GM18502 (cell line): ENCODE results near the gene SLC22A3.

Experiments
- ATAC-seq: cut with Tn5 transposase; IDR thresholded peaks from one replicate; pipeline ENCODE4 v1.9.1; 2021; ENCODE audit warnings: mild to moderate bottlenecking; ENCODE audit not compliant: unreplicated experiment, poor library complexity

SLC22A3 gene

DNA sequence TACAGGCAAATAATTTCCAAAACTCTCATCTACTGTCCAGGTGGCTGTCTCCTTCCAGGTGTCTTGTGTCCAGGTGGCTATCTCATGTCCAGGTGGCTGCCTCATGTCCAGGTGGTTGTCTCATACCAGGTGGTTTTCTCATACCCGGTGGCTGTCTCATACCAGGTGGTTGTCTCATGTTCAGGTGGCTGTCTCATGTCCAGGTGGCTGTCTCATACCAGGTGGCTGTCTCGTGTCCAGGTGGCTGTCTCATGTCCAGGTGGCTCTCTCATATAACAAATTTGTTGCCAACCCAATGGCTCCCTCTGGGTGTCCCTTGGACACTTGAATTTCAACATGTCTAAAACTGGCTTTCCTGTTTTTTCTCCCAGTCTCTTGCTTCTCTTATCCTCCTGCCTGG lies 14.3 kb upstream of the SLC22A3 start:
- ATAC-seq, result no peak

DNA sequence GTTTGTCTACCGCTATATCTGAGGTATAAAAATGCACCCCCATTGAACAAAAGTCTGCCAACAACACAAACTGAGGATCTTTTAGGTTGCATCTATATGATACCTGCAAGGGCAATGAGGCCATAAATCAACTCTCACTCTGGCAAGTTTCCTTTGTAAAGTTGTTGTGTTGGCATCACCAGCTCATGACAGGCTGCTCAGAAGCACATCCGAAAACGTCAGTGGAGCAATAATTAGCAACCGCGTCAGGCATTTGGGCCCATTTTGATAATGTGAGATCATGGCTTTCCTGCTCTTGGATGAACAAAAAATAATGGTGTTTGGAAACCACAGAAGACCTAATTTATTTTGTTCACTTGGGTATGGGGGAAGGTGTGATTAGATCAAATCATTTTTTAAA lies 12.0 kb upstream of the SLC22A3 start:
- ATAC-seq, result no peak

DNA sequence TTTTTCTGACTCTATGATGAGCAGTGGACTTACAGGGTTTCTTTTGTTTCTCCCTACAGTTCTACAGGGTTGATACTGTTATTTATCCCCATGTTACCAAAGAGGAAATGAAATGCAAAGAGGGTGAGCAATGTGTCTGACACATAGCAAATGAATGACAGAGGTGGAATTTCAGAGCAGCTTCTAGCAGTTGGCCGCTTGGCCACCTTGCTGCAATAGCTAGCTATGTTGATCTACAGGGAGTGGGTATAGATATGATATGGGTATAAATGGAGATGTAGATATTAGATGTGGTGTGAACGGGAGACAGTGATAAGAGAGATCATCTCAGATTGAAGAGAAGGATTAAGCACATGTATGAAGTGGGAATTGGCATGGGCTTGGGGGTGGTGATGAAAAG lies 10.9 kb upstream of the SLC22A3 start:
- ATAC-seq, result no peak

DNA sequence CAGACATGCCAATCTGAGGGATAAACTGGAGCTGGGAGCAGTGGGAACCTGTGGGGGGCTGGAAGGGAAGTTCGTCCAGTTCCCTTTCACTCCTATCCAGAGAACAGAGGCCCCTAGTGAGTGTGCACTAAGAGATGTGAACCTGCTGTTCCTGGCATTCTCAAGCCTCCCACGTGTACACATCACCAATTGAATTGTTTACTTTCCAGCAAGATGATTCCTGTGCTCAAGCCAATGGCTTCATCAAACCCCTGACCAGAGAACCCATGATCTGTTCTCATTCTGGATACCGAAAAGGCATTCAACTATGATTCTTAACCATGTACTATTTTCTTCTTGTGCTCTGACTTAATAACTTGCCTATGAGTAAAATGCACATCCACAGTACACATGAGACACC lies 10.2 kb upstream of the SLC22A3 start:
- ATAC-seq, result no peak

DNA sequence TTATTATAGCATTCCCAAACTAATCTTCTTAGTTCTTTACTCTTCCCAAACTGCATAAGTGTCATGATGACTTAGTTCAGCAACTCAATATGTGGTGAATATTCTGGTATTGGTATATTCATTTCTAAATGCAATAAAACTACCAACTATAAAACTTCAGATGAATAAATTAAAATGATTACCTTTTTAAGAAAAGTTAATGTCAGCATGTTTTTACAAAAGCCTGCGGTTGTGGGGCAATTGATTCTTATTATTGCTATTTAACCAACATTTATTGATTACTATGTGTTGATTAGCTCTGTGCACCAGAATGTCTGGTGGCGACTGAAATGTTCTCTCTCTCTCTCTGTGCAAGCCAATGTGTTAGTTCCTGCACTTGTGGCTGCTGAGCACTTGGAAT lies 5.0 kb upstream of the SLC22A3 start:
- no peak for ATAC-seq

DNA sequence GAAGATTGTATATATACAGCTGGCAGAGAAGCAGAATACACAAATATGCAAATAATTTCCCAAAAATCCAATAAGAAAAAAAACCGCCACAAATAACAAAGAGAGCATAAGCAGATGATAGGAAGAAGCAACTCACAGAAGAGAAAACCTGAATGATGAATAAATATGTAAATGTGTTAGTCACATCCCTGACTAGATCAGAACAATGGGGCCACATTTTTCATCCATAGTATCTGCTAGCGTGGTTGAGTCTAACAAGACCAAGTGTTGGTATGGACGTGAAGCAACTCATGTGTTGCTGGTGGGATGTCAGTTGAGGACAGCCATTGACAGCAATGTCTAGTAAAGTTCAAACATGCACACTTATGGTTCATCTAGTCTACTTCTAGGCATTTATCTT lies 3.9 kb upstream of the SLC22A3 start:
- no peak for ATAC-seq

DNA sequence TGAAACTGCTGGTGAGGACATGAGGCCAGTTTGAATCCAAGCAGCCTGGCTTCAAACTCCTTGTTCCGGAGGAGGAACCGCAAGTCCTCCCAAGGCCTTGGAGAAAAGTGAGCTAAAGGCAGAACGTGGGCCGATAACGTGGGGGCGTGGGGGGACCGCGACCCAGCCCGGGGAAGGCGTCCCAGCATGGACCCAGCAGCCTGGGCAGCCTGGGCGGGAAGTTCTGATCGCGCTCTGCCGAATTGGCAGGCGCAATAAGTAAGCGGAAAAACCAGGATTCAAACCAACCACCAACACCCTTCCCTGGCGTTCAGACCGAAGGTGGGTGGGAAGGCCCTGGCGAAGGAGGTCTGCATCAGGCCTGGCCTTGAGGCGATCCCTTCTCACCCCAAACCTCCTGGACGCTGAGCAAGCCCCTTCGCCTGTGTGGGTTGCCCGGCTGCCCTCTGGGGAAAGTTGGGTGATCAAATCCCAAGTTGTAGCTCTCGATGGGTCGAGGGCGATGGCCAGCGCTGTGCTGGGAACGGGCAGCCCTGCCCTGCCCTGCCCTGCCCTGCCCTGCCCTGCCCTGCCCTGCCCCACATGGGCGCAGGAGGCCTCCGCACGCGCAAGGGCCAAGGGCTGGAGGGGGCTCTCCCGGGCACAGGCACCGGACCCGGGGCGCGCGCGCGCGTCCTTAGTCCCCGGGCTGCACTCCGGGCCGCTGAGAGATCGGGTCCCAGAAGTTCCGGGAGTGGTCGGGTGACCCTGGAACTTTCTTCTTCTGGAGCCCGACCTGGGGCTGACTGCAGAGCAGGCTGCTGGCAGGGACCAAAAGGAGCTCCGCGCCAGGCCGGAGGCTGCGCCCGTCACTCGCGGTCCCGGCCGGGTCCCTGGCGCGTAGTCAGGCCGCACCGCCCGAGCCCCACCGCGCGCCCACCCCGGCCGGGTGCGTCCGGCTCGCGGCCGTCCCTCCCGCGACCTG lies 637 bp upstream of the SLC22A3 start:
- ATAC-seq, result no peak

DNA sequence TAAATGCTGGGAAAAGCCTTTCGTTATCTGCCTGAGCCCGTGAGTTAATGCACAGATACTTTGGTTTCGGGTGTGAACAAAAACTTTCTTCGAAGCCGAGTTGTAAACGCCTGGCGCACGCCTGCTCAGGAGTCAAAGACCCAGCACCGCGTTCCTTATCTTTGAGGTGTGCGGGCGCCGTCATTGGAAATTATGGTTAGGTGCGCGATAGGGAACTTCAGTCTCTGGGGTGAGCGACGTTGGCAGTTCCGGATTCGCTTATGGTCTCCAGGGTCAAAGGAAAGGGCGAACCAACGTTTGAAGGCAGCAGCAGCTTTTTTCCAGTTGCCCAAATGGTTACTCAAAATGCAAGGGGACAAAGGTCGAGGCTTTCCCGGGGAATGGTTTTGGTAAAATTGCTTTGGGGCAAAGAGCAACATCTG lies 853 bp downstream of the SLC22A3 start:
- no peak for ATAC-seq

DNA sequence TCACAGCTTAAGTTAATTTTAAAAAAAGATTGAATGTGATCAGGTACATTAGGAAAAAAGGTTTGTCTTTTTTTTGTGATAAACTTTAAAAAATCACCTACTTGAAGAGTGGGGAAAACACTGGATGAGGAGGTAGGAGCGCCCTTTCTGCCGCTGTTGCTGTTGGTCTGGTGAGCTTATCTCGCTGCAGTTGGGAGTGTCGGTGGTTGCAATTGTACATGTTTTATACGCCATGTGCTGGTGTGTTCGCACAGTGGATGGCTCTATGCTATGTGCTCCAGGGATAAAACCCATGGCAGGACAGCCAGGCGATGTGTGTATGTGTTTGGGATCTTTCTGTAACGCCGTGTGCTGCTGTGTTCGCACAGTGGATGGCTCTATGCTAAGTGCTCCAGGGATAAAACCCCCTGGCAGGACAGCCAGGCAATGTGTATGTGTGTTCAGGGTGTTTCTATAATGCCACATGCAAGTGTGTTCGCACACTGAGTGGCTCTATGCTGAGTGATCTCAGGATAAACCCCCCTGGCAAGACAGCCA lies 1.7 kb downstream of the SLC22A3 start:
- ATAC-seq, result no peak

DNA sequence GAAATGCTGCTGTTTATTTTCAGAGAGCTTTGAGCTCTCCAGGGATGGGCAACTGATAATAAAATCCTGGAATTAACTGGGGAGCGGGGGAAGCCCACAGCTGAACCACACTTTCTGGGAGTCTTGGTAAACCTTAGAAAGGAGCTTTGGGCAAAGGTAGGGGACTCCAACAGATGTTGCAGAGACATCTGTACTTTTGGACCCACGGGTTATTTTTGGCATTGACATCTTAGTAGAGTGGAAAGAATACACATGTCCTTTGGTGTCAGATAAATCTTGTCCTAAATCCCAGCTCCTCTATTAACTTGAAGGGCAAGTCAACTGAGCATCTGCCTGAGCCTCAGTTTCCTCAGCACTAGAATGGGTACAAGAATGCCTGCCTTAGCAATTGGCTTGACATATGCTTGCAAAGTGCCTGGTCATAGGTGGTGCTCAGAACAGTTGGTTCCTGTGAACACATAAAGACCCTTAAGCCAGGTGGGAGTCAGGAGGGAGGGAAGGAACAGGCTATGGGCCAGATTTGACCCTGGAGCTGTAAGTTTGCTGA lies 5.8 kb downstream of the SLC22A3 start:
- no peak for ATAC-seq

DNA sequence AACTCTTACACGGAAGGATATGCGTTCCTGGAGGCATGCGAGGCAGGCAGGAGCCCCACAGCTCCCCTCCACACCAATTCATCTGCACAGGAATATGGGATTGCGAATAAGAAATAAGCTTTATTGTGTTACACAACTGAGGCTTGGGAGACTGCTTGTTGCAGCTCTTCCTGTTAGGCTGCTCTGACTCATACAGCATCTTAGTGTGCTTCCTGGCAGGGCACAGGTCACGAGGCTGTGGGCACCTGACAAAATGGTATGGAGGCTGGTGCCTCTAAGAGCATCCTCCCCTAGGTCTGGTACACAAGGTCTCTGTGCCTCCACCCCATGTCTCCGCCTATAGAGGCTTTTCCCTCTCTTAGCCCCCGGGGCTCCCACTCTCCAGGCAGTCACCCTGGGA lies 6.8 kb downstream of the SLC22A3 start:
- ATAC-seq, result no peak

DNA sequence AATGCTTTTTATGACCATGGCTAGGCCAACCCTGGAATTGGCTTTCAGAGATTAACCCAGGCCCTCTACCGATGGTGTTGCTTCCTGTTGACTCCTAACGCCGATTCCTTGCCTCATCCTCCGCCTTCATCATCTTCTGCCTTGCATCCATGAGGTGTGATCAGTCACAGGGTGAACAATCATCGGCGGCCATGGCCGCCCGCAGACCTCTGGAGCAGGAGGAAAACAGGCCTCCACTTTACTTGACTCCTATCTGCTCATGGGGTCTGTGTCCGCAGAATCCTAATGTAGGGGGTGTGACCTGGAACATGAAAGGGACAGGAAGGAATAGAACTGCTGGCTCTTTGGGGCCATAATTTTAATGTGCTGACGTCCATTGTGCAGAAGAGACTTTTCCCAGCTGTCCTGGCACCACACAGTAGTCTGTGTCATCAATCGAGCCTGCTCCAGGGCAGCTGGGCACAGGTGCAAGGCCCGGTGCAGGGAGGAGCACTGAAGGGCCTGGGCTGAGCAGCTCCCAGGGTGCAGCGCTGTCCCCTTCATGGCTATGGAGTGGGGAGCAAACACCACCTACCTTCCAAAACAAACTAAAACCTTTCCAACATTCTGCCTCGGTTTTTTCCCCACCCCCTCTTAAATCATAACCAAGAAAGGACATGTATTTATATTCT lies 8.0 kb downstream of the SLC22A3 start:
- no peak for ATAC-seq

DNA sequence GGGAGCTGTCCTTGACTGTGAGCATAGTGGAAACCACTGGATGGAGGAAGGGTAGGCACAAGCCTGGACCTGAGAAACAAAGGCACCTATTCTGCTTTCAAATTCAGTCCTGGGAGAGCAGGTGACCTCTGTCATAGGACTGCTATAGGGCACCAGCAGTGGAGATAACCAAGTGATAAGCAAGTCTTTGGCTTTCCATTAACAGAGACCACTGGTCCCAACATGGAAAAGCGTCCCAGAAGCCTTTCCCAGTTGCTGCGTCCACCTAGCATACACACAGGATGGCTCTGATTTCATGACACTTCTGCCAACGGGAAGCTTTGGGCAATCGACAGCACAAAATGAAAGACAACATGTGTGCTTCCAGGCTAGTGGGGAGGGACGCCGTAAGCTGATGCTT lies 8.9 kb downstream of the SLC22A3 start:
- ATAC-seq, result no peak

DNA sequence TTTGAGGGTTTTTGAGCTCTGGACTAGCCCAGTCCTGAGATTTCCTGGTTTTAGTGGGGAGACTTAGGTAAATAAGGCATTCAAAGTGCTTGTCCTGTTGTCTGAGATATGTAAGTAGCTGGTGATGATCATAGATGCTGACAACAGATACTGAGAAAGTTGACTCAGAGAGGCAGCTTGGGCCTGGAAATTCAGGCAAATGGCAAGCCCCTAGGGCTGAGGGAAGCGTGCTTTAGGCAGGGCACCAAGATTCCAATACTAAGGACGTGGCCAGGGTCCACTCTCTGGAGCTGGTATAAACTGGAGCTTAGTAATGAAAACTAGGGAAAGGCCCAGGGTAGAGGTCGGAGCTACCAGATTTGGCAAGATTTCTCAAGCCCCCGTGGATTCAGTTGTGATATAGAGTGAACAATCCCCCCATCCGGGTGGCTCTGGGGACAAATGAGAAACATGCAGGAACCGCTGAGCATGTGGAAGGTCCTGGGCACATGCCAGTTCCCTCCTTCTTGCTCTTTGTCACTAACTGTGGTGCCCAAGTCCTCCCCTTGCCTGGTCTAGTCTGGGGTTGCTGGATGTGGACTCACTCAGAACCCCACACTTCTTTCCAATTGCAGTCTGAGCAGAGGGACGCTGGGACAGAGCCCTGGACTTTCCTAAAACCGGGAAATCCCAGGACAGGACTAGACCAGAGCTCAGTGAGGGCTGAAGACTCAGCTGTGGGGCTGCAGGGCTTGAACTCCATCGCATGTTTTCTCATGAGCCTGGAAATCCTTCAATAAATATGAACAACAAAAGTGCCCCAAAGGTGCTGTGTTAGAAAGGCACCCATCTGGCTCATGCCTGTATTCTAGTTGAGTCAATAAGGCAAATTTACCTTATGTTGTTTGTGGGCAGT lies 10.3 kb downstream of the SLC22A3 start:
- no peak for ATAC-seq

DNA sequence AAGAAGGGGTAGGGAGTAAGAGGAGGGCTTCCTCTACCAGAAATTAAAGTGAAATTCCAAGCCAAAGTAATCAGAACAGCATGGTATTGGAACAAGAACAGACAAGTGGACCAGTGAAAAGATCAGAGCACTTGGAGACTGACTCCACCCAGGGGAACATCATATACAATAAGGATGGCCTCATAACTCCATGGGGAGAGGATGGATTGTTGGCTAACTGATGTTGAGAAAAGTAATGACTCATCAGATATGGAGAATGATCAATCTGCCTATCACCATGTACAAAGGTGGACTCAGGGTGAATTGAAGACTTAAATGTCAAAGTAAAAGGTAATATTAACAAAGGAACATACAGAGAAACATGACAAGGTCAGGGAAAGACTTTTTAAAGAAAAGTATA lies 12.8 kb downstream of the SLC22A3 start:
- ATAC-seq, result no peak

DNA sequence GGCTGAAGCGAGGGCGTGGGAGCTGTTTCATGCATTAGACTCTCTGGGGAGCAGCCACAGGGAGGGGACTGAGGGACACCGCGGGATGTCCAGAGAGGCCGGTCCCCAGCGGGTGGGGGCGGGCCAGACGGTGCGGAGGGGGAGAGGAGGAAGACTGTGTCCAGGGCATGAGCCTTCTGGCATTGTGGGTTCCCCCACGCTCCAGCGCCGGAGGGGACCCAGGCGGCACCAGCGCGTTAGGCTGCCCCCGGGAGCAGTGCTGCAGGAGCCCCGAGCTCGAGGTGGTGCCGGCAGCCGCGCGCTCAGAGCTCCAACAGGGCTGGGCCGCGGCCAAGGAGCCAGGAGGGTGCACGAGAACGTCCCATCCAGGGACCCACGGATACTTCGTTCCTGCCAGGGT lies 14.4 kb downstream of the SLC22A3 start:
- no peak for ATAC-seq

DNA sequence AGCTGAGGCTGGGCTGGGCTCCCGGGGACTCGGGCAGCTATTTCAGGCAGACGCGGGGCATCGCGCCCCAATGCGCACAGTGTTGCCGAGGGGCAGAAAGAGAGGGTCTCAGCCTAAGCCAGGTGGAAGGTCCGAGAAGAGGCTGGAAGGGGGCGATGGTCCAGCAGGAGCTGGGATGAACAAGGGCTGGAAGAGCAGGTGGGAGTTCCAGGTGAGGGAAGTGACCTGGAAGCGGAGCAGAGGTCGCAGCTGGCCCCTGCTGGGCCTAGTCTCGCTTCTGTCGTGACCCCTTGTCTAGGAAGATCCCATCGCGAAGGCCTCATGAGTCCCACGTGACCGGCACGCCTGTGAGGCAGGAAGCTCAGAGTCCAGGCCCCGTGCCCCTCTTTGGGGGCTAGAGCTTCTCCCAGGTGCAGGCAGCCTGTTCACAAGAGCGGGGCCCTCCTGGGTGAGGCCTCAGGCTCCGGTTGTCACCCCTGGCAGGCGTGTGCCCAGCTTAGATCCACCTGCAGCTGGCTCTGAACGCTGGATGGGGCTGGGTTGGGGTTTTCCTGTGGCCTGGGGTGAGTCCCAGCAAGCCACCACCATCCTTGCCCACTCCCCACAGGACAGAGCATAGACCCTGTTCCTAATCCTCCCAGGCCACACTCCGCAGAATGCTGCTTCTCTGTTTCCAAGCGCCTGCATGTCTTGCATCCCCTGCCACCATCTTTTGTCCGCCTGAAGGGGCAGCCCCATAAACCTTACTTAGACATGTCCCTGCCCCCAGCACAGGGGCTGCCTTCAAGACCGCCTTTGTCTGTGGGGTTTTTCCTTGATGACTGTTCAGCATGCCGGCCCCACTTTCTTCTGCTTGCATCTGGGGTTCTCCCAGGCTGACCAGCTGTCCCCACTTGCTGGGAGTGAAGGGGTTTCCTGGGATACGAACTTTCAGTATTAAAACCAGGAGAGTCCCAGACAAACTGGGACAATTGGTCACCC lies 15.1 kb downstream of the SLC22A3 start:
- ATAC-seq, result peak; percentile 60

DNA sequence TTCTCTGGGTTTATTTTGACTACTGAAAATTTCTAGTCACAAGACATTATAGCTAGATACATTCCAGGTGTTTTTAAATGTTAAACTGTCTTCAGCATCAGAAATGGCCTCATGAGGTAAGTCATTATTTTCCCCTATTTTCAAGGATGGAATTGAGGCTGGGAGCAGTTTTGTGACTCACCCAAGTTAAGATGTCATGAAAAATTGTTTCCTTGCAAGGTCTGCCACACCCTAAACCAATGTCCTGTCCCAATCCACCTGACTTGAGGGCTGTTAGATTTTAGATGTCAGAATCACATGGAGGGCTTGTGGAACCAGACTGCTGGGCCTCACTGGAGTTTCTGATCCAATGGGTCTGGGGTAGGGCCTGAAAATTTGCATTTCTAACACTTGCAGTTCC lies 16.9 kb downstream of the SLC22A3 start:
- no peak for ATAC-seq
